ENCODE results near the gene SERPINB11.

DNA sequence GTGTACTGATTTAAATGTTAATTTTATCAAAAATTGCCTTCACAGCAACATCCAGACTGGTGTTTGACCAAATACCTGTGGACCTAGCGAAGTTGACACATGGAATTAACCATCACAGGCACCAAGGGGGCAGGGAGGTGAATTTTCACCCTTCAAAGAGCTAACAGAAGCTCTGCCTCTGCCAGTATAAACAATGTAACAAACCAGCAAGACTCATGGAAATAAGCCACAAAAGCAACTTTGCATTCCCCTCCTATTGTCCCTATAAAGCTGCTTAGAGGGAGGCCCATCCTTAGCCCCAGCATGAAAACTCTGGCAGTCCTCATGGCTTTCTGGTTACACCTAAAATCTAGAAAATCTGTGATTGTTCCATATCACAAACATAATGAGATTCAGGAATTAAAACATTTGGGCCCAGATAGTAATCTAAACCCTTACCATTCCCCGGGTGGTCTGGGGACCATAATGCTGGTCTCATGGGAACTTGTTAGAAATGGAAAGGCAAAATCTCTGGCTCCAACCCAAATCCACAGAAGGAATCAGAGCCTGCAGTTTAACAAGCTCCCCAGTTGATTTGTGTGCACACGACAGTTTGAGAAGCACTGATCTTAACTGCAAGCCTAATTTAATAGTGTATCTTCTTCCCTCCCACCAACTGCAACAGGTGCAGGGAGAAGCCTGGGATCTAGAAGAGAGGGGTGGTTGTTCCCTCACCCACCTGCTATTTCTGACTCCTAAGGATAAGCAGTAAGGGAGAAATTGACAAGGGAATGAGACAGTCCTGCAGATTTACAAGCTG lies 23.1 kb downstream of the SERPINB11 start:
- no peak for TF ChIP-seq CTCF (IDR thresholded peaks at IDR 0.05)
- TF ChIP-seq, protein P1, sequence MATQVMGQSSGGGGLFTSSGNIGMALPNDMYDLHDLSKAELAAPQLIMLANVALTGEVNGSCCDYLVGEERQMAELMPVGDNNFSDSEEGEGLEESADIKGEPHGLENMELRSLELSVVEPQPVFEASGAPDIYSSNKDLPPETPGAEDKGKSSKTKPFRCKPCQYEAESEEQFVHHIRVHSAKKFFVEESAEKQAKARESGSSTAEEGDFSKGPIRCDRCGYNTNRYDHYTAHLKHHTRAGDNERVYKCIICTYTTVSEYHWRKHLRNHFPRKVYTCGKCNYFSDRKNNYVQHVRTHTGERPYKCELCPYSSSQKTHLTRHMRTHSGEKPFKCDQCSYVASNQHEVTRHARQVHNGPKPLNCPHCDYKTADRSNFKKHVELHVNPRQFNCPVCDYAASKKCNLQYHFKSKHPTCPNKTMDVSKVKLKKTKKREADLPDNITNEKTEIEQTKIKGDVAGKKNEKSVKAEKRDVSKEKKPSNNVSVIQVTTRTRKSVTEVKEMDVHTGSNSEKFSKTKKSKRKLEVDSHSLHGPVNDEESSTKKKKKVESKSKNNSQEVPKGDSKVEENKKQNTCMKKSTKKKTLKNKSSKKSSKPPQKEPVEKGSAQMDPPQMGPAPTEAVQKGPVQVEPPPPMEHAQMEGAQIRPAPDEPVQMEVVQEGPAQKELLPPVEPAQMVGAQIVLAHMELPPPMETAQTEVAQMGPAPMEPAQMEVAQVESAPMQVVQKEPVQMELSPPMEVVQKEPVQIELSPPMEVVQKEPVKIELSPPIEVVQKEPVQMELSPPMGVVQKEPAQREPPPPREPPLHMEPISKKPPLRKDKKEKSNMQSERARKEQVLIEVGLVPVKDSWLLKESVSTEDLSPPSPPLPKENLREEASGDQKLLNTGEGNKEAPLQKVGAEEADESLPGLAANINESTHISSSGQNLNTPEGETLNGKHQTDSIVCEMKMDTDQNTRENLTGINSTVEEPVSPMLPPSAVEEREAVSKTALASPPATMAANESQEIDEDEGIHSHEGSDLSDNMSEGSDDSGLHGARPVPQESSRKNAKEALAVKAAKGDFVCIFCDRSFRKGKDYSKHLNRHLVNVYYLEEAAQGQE (IDR thresholded peaks at IDR 0.05; ENCODE audit: insufficient read depth in 1 of 2, low read depth in 2 of 2, low read length in 1 of 2): no peak
- no peak for TF ChIP-seq SIN3A (IDR thresholded peaks at IDR 0.05; ENCODE audit: borderline replicate concordance, insufficient read depth, low read depth, low read length)
- TF ChIP-seq POLR2AphosphoS5 (IDR thresholded peaks at IDR 0.05; ENCODE audit: low read depth, low read length): no peak
- no peak for TF ChIP-seq TCF7L2 (IDR thresholded peaks at IDR 0.05; ENCODE audit: low read depth, low read length)
